GOT3 (cell line): ENCODE results near the gene PANK4.
"Not testable (repeated sequence)": the region's sequence is repeated elsewhere in the genome, so short reads cannot be mapped to it uniquely, and the experiment has no call there.

Experiments
- DNase-seq: peaks from one replicate; lab custom pipeline; 2025; ENCODE audit warnings: mixed read lengths; lab: John Stamatoyannopoulos, UW

PANK4 gene

GRCh38 chr1:2525920-2526823 is at the start of gene PANK4:
Gene PANK4 (minus strand): TSS chr1:2526596. CDS start chr1:2526587, 9 bp downstream.
- DNase-seq: peak; percentile 58

DNA sequence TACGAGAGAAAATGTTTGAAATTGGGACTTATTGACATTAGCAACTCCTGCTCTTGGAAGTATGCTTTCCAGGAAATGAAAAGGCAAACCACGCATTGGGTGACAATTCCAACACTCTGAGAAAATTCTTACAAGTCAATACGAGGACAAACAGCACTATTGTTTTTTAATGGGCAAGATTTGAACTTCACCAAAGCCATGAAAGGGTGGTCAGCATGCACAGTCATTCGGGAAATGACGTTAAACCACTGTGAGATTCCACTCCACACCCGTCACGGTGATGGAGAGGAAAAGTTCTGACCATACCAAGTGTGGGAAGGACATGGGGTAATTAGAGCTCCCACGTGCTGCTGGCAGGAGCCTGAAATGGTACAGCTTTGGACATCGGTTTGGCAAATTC is 48.0 kb upstream of the PANK4 start:
- no peak for DNase-seq

- DNase-seq: no peak
Observed at GRCh38 chr1:2573250-2573920, 47.0 kb upstream of the PANK4 start.

- DNase-seq: no peak
Observed at GRCh38 chr1:2571348-2571747, 45.0 kb upstream of the PANK4 start.

DNA sequence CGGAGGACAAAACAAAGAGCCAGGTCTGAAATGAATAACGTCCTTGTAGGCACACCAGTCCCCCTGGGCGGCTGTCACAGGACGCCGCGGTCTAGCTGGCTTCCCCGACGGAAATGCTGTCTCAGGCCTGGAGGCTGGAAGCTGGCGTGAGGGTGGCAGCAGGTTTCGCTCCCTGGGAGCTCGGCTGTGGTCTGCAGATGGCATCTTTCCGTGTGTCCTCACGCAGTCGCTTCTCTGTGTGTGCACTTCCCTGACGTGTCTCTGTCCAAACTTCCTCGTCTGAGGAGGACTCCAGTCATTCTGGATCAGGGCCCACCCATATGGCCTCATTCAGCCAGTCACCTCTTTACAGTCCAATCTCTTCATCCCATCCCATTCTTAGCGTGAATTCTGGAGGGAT is 43.9 kb upstream of the PANK4 start:
- DNase-seq: no peak

- not testable (repeated sequence) for DNase-seq
Observed at GRCh38 chr1:2569703-2570102, 43.3 kb upstream of the PANK4 start.

DNA sequence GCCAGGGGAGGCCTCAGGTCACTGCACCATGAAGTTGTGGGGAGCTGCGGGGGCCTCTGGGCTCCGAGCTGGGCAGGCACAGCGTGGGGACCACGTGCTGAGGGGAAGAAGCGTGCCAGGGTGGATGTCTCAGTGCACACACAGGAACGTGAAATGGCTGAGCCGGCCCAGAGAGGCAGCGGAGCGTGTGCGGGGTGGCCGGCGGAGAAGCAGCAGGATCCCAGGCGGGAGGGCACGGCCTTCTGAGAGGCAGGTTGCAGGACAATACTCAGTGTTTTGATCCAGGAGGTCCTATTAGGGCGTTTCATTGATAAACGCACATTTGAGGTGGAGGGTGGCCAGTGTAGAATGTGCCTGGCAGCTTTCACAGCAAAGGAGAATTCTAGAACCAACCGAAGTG is 42.7 kb upstream of the PANK4 start:
- DNase-seq: no peak

DNA sequence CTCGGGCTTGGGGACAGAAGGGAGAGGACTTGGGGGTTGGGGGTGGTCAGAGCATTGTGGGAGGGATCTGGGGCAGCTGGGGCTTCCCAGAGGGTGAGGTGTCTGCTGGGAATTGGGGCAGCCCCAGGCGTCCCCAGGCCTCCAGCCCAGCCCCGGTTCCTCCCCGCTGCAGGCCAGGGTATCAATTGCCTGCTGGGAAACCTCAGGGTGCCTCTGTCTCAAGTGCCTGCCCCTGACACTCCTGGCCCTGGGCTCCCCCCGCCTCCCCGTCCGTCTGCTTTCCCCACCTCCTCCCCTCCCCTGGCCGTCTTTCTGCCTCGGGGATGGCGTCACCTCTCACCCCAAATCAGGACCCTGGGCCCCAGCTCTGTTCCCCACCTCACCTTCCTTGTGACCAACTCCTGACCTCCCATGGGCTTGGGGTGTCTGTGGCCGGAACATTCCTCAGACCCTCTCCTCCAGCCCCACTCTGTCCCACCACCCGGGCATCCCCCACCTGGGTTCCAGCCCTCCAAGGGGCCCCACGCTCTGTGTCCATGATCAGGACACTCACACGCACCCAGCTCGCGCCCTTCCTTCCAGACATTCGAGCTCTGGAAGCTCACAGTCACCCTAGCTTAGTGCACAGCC is 41.9 kb upstream of the PANK4 start:
- not testable (repeated sequence) for DNase-seq

DNA sequence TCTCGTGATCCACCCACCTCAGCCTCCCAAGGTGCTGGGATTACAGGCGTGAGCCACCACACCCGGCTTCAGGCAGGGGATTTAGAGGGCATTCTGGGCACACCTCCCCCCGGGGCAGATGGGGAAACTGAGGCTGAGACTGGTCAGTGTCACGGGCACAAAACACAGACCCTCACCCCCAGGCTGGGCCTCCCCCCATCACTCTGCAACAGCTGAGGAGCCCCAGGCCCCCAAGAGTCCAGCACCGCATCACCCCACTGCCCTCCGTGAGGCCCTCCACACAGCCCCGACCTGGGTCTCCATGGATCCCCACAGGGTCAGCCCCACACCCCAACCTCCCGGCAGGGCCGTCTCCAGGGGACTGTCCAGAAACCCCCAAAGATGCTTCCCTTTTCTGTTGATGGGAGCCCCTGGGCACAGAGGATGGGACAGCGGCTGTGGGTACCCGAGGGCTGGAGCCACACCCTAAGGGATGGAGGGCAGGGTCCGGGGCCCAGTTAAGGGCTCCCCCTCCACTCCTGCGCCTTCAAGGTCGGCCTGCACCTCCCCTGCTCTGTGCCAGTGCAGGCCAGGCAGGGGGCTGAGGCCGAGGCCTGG is 40.8 kb upstream of the PANK4 start:
- DNase-seq: no peak

DNA sequence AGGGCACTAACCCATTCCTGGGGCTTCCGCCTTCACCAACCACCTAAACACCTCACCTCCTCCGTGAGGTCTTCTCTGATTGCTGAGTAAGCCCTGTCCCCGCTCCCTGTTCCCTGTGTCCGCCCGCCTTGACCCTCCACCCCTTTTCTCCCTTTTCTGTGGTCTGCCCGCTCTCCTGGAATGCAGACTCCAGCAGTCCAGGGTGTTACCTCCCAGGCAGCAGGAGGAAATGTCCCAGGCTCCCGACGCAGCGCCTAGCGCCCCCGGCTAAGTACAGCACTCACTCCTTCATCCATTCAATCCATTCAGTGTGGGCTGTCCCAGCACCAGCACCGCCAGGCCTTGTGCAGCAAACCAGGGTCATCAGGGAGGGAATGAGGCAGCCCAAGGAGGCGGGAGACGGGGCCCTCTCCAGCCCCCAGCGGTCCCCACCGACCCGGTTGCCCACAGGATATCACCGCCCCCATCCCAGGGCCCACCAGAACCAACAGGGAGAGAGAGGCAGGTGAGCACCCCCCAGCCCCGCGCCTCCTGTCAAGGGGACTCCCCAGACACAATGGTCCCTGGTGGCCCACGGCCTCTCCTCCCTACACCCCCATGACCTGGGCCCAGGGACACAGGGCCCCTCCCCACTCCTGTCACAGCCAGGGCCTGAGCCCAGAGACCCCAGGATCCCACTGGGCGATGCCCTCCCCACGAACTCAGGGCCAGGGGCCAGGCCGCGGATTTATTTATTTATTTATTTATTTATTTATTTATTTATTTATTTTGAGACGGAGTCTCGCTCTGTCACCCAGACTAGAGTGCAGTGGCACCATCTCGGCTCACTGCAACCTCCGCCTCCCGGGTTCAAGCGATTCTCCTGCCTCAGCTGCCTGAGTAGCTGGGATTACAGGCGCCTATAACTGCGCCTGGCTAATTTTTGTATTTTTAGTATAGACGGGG is 40.0 kb upstream of the PANK4 start:
- DNase-seq: no peak

GRCh38 chr1:2564815-2565374 is 38.5 kb upstream of the PANK4 start:
- no peak for DNase-seq

DNA sequence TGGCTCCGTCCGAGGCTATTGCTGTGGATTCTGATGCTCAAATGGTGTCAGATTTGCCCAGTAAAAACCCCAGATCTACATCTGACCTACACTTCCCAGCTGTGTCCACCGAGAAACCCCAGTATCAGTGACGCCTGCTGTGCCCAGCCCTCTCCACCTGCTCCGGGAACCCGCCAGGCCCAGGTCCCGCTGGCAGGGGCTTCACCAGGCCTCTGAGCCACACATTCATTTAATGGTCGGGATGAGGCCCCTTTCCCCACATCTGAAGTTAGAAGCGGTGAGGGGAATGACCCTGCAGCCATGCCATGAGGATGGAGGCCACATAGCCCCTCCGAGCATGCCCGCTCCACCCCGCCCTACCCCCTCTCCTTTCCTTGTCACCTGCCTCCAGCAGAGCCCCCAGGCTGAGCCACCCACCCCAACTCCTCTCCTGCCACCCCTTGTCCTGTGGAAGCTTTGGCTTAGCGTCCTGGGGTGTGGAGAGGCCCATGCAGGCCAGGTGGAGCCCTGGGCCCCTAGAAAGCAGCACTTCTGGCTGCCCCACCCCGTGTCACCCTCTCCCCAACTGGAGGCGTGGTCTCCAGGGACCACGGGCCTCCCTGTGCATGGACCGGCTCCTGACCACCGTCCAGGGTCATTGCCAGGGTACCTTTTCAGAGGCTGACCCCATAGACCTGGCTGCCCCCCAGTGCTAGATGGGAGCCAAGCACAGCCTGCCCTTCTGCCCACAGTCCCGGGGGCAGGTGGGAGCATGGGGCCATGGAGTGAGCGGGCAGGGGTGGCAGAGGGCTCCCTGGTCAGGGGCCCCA is 37.8 kb upstream of the PANK4 start:
- no peak for DNase-seq

DNA sequence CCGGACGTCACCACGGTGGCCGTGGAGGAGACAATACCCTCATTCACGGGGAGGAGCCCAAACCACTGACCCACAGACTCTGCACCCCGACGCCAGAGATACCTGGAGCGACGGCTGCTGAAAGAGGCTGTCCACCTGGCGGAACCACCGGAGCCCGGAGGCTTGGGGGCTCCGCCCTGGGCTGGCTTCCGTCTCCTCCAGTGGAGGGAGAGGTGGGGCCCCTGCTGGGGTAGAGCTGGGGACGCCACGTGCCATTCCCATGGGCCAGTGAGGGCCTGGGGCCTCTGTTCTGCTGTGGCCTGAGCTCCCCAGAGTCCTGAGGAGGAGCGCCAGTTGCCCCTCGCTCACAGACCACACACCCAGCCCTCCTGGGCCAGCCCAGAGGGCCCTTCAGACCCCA is 36.8 kb upstream of the PANK4 start:
- DNase-seq: no peak

- no peak for DNase-seq
Observed at GRCh38 chr1:2561898-2562895, 35.8 kb upstream of the PANK4 start.

GRCh38 chr1:2561446-2561845 is 35.0 kb upstream of the PANK4 start:
- DNase-seq: no peak

- no peak for DNase-seq
Observed at GRCh38 chr1:2560299-2561073, 34.1 kb upstream of the PANK4 start.

GRCh38 chr1:2559509-2560298 is 33.3 kb upstream of the PANK4 start:
- no peak for DNase-seq
